GM12872 (cell line): ENCODE measurements around the gene CUX1.

Experiments used
- TF ChIP-seq, protein P1 (sequence below): IDR thresholded peaks from 3 replicates; pipeline ENCODE4 v1.5.1; 2011; ENCODE audit warnings: low read depth, mild to moderate bottlenecking, low read length, moderate library complexity; ENCODE audit not compliant: insufficient read depth

CUX1 gene

DNA sequence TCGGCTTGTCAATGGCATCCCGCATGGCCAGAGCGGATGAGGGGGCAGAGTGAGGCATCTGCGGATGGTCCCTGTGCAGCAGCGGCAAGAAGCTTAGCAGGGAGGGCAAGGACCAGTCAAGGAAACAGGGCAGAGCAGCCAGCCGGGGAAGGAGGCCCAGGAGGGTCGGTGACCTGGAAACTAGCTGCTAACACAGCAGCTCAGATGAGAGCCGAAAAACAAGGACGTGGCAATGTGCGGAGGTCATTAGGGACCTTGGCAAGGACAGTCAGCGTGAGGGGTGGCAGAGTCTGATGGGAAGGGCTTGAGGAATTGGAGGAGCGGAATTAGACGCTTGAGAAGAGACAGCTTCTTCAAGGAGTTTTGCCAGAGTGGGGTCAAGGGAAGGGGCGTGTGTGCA is 449.1 kb downstream of the CUX1 start:
- TF ChIP-seq, protein P1, sequence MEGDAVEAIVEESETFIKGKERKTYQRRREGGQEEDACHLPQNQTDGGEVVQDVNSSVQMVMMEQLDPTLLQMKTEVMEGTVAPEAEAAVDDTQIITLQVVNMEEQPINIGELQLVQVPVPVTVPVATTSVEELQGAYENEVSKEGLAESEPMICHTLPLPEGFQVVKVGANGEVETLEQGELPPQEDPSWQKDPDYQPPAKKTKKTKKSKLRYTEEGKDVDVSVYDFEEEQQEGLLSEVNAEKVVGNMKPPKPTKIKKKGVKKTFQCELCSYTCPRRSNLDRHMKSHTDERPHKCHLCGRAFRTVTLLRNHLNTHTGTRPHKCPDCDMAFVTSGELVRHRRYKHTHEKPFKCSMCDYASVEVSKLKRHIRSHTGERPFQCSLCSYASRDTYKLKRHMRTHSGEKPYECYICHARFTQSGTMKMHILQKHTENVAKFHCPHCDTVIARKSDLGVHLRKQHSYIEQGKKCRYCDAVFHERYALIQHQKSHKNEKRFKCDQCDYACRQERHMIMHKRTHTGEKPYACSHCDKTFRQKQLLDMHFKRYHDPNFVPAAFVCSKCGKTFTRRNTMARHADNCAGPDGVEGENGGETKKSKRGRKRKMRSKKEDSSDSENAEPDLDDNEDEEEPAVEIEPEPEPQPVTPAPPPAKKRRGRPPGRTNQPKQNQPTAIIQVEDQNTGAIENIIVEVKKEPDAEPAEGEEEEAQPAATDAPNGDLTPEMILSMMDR: no peak

GRCh38 chr7:102268635-102269034 is 451.2 kb downstream of the CUX1 start:
- TF ChIP-seq, protein P1: no peak

- TF ChIP-seq, protein P1: no peak
Observed at GRCh38 chr7:102270178-102270887, 452.9 kb downstream of the CUX1 start.

DNA sequence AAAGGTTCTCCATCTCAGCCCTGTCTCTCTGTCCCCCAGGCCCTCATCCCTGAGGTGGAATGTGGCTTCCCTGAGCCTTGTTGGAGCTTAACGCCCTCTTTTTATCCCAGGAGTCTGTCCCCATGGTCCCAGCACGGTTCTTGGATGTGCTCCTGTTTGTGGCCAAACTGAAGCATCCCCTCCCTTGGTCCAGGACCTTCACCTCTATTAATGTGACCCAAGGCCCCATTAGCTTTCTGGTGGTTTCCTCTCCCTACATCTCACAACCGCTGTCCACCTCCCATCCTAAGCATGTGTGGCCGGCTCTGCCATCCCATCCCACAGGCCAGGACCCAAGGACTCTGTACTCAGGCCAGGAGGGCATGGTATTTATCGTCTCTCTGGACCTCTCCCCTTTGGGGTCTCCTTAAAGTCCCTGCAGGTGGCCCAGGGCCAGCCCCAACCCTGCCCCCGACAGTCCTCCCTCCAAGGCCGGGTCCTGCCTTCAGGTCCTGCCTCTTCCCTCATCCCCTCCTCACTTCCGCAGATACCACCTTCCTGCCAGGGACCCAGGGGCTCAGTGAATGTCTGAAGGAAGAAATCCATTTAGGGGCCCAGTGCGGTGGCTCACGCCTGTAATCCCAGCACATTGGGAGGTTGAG is 453.9 kb downstream of the CUX1 start:
- TF ChIP-seq, protein P1: no peak

- TF ChIP-seq, protein P1: peak; percentile 91
Observed at GRCh38 chr7:102272075-102272916, 454.9 kb downstream of the CUX1 start.

DNA sequence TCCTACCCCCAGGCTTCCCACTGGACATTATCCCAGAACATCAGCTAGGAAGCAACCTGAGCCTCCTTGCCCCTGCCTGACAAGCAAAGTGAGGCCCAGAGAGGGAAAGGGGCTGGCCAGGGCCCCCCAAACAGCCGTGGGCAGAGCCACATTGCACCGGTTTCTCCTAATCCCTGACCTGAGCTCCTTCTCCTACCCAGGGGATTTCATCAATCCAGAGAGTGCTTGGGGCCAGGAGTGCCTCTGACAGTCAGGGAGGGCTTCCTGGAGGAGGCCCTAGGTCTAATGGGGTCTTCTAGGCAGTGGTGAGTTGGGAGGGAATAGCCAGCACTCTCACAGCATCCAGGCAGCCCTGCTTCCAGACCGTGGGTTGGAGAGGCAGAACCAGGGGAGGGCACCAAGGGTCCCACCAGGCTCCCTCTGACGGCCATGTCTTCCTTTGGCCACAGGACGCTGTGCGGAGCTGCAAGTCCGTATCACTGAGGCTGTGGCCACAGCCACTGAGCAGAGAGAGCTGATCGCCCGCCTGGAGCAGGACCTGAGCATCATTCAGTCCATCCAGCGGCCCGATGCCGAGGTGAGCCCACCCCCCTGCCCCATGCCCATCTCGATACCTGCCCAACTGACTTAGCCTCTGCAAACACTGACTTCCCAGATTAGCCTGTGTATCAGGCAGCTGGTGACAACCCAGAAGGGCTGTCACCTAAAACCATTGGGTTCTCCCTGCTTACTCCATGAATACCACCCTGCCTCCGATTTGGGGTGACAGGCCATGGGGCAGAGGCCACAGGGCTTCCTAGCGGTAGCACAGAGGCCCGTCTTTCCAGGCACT is 455.7 kb downstream of the CUX1 start:
- TF ChIP-seq, protein P1: no peak
